ENCODE data around the gene GPS1.

GRCh38 chr17:82063424-82064415 lies 12.0 kb downstream of the GPS1 start:
- TF ChIP-seq, protein P1, sequence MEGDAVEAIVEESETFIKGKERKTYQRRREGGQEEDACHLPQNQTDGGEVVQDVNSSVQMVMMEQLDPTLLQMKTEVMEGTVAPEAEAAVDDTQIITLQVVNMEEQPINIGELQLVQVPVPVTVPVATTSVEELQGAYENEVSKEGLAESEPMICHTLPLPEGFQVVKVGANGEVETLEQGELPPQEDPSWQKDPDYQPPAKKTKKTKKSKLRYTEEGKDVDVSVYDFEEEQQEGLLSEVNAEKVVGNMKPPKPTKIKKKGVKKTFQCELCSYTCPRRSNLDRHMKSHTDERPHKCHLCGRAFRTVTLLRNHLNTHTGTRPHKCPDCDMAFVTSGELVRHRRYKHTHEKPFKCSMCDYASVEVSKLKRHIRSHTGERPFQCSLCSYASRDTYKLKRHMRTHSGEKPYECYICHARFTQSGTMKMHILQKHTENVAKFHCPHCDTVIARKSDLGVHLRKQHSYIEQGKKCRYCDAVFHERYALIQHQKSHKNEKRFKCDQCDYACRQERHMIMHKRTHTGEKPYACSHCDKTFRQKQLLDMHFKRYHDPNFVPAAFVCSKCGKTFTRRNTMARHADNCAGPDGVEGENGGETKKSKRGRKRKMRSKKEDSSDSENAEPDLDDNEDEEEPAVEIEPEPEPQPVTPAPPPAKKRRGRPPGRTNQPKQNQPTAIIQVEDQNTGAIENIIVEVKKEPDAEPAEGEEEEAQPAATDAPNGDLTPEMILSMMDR (IDR thresholded peaks at IDR 0.05; ENCODE audit: low read depth, low read length) = no peak
- TF ChIP-seq, protein P2, sequence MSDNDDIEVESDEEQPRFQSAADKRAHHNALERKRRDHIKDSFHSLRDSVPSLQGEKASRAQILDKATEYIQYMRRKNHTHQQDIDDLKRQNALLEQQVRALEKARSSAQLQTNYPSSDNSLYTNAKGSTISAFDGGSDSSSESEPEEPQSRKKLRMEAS (IDR thresholded peaks at IDR 0.05; ENCODE audit: low read depth, low read length) = no peak
- TF ChIP-seq POLR2A (IDR thresholded peaks at IDR 0.05; ENCODE audit: extremely low read depth, insufficient read length) (no peak), MYC (IDR thresholded peaks at IDR 0.05; ENCODE audit: low read depth, low read length) (no peak)
